Inflammatory macrophage treated with lipopolysaccharide for 4 hours (primary cell): ENCODE data around the gene NSUN5.
"Not testable (repeated sequence)": the region's sequence is repeated elsewhere in the genome, so short reads cannot be mapped to it uniquely, and the experiment has no call there.

Experiments
- DNase-seq: peaks from one replicate; pipeline ENCODE4 v3.0.0-alpha.2; 2020

NSUN5 gene

DNA sequence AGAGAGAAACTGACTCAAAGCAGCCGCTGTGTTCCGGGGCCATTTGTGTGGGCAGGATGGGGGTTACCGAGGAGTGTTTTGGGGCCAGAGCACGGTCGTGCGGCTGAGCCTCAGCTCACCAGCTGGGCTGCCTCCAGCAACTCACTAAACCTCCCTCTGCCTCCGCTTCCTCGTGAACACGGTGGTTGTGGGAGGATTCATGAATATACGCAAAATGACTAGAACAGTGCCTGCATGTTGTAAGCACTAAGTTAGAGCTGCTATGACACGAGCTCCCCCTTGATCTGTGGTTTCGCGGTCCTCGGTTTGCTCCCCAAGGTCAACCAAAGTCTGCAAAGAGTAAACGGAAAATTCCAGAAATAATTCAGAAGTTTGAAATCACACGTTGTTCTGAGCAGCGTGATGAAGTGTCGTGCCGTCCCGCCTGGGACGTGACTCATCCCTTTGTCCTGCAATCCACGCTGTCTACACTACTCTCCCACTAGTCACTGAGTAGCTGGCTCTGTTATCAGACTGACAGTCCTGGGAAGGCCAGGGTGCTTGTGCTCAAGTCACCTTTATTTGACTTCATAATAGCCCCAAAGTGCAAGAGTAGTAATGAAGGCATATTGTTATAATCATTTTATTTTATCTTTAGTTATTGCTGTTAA, 41.8 kb downstream of the NSUN5 start:
- not testable (repeated sequence) for DNase-seq

DNA sequence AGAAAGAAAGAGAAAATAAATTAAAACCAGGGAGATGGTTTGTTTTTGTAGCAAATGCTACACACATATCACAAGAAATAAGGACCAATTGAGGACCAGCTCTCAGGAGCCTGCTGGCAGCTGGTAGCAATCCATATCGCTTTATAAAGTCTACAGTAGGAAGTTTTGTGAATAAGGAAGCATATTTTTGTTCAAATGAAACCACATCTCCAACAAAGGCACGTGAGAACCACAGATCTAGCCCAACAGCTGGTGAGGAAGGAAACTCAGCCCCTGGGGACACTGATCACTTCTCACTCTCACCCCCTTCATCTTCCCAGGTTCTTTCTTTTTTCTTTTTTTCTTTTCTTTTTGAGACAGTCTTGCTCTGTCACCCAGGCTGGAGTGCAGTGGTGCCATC, 46.2 kb downstream of the NSUN5 start:
- DNase-seq = not testable (repeated sequence)
